COLO668 (cell line): ENCODE measurements around the gene CES2.
"Not testable (repeated sequence)": the region's sequence is repeated elsewhere in the genome, so short reads cannot be mapped to it uniquely, and the experiment has no call there.

Experiments
- DNase-seq: peaks from one replicate; lab custom pipeline; 2025; ENCODE audit not compliant: unreplicated experiment; lab: John Stamatoyannopoulos, UW

Gene CES2

GRCh38 chr16:66952430-66953110, 17.3 kb downstream of the CES2 start:
- DNase-seq: peak; percentile 5

DNA sequence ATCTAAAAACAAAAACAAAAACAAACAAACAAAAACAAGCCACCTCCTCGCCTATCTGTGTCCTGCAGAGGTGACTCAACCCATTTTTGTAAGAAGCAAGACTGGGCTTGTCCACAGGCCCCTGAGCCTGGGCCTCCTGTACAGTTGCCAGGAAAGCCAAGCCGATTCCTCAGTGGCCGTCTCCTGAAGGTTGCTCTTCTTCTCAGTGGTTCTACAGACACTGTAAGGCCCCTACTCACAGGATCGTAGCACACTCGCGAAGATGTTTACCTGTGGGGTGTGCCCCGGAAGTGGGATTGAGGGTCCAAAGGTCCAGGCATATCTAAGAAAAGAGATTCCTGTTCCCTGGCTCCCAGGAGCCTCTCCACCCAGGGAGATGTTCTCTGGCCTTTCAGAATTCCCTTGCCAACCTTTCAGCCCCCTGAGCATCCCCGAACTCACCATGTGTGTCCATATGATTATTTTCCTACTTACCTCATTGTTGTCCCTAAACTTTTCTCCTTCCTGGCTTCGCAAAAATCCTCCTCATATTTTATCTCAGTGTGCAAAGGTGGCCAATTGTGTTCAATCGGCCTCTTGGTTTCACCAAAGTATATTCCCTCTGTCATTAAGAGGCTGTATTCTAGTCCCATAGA, 18.3 kb downstream of the CES2 start:
- DNase-seq: peak; percentile 9

- DNase-seq: peak; percentile 76
These were observed 18.9 kb downstream of the CES2 start for GRCh38 chr16:66954097-66954659.

GRCh38 chr16:66955363-66956153, 20.2 kb downstream of the CES2 start:
- not testable (repeated sequence) for DNase-seq

DNA sequence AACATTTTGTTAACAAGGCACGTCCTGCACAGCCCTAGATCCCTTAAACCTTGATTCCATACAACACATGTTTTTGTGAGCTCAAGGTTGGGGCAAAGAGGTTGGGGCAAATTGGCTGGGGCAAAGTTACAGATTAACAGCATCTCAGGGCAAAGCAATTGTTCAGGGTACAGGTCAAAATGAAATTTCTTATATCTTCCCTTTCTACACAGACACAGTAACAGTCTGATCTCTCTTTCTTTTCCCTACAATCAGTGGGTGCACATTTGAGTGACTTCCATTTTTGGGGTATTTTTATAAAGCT, 20.8 kb downstream of the CES2 start:
- not testable (repeated sequence) for DNase-seq

DNA sequence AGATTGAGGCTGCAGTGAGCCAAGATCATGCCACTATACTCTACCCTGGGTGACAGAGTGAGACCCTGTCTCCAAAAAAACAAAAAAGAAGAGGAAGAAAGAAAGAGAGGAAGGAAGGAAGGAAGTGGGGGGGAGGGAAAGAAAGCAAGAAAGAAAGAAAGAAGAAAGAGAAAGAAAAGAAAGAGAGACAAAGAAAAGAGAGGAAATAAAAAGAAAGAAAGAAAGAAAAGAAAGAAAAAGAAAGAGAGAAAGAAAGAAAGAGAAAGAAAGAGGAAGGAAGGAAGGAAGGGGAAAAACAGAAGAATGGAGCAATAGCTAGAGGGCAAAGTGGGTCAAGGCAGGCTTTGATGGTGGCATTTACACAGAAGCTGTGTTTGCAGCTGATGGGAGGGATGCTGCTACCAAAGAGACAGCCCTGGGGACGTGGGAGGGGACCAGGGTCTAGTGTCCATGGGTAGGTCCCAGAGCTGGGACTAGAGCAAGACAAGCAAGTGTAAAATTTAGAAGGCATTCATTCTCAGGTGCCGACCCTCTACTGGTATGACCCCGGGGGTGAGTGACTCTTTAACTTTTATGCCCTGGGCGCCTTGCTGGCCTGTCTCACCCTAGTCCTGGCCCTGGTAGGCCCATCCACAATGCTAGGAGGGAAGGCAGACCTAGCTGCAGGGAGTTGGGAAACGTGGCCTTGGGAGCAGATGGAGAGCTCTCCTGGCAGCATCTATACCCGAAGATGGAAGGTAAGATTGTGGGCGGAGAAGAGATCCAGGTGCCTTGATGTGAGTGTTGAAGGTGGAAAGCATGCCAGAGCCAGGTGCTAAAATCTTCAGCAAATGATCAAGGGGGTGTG, 23.8 kb downstream of the CES2 start:
- DNase-seq: no peak

DNA sequence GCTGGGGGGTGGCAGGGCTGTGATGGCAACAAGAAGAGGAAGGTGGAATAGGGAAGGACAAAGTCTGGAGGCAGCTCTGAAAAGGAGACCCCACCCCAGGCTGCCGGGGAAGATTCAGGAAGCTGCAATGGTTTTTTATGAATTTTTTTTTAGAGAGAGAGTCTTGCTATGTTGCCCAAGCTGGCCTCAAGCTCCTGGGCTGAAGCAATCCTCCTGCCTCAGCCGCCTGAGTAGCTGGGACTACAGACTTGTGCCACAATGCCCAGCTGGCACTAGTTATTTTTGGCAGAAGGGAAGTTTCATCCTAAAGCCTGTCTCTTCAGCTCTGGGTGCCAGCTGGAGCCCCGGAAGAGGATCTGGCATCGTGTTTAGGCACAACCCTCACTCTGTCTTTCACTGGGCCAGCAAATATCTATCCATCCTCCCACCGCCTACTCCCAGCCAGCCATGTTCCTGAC, 24.4 kb downstream of the CES2 start:
- DNase-seq: no peak

DNA sequence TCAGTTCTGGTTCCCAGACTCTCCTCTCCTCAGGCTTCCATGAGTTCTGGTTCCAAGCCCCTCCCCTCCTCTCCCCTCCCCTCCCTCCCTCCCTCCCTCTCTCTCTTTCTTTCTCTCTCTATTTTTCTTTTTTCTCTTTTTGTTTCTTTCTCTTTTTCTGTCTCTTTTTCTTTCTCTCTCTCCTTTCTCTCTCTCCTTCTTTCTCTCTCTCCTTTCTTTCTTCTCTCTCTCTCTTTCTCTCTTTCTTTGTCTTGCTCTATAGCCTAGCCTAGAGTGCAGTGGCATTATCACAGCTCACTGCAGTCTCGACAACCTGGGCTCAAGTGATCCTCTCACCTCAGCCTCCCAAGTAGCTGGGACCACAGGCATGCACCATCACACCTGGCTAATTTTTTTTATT, 25.0 kb downstream of the CES2 start:
- DNase-seq: no peak

DNA sequence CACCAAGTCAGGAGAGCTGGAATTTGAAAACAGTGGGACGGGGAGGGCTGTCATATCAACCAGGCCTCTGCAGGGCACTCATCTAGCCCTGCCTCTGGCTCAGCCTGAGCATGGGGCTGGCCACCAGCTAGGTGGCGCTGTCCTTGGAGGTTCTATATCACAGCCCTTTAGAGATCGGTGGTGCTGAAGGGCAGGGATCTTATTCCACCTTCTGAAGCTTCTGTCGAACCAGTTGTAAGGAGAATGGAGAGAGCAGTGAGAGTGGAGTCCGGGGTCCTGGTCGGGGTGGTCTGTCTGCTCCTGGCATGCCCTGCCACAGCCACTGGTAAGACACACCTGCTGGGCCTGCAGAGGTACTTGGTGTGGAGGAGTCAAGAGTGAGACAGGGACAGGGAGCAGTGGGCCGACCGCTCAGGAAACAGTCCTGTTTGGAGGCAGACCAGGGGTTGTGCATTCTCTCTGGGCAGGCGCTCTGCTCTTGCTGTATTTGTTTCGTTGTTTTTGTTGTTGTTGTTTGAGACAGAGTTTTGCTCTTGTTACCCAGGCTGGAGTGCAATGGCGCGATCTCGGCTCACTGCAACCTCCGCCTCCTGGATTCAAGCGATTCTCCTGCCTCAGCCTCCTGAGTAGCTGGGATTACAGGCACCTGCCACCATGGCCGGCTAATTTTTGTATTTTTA, 25.9 kb downstream of the CES2 start, which contains the start of gene CES3:
CES3 (plus strand) TSS at position 202 of the 680 bp plus-strand sequence; CDS start at position 244, 42 bp downstream.
- DNase-seq: peak; percentile 83

- DNase-seq: peak; percentile 22
These were observed 26.6 kb downstream of the CES2 start for GRCh38 chr16:66961914-66962313.

- peak; percentile 5 for DNase-seq
These were observed 28.7 kb downstream of the CES2 start for GRCh38 chr16:66964049-66964448.

DNA sequence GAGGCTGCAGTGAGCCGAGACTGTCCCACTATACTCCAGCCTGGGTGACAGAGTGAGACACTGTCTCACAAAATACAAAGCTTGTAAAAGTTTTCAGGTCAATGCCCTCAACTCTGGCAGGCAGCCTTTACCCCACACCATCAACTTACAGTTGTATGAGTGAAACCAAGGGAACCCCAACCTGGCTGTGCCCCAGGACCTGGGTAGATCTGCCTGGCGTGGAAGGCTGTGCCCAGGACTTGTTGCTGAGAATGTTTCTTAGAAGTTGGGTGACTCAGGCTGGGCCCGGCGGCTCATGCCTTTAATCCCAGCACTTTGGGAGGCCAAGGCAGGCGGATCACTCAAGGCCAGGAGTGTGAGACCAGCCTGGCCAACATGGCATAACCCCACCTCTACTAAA, 33.5 kb downstream of the CES2 start:
- DNase-seq: no peak

GRCh38 chr16:66970775-66971720, 35.7 kb downstream of the CES2 start:
- DNase-seq: no peak

DNA sequence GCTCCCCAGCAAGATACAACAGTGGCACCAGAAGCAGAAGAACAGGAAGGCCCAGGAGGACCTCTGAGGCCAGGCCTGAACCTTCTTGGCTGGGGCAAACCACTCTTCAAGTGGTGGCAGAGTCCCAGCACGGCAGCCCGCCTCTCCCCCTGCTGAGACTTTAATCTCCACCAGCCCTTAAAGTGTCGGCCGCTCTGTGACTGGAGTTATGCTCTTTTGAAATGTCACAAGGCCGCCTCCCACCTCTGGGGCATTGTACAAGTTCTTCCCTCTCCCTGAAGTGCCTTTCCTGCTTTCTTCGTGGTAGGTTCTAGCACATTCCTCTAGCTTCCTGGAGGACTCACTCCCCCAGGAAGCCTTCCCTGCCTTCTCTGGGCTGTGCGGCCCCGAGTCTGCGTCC, 37.7 kb downstream of the CES2 start:
- no peak for DNase-seq

DNA sequence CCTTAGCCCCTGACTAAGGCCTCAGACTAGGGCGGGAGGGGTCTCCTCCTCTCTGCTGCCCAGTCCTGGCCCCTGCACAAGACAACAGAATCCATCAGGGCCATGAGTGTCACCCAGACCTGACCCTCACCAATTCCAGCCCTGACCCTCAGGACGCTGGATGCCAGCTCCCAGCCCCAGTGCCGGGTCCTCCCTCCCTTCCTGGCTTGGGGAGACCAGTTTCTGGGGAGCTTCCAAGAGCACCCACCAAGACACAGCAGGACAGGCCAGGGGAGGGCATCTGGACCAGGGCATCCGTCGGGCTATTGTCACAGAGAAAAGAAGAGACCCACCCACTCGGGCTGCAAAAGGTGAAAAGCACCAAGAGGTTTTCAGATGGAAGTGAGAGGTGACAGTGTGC, 38.4 kb downstream of the CES2 start:
- DNase-seq: no peak

DNA sequence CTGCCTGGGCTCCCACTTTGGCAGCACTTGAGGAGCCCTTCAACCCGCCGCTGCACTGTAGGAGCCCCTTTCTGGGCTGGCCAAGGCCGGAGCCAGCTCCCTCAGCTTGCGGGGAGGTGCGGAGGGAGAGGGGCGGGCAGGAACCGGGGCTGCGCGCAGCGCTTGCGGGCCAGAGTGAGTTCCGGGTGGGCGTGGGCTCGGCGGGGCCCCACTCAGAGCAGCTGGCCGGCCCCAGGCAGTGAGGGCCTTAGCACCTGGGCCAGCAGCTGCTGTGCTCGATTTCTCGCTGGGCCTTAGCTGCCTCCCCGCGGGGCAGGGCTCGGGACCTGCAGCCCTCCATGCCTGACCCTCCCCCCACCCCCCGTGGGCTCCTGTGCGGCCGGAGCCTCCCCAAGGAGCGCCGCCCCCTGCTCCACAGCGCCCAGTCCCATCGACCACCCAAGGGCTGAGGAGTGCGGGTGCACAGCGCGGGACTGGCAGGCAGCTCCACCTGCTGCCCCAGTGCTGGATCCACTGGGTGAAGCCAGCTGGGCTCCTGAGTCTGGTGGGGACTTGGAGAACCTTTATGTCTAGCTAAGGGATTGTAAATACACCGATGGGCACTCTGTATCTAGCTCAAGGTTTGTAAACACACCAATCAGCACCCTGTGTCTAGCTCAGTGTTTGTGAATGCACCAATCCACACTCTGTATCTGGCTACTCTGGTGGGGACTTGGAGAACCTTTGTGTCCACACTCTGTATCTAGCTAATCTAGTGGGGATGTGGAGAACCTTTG, 39.0 kb downstream of the CES2 start:
- DNase-seq: not testable (repeated sequence)

GRCh38 chr16:66974932-66975246, 39.6 kb downstream of the CES2 start:
- peak; percentile 11 for DNase-seq

DNA sequence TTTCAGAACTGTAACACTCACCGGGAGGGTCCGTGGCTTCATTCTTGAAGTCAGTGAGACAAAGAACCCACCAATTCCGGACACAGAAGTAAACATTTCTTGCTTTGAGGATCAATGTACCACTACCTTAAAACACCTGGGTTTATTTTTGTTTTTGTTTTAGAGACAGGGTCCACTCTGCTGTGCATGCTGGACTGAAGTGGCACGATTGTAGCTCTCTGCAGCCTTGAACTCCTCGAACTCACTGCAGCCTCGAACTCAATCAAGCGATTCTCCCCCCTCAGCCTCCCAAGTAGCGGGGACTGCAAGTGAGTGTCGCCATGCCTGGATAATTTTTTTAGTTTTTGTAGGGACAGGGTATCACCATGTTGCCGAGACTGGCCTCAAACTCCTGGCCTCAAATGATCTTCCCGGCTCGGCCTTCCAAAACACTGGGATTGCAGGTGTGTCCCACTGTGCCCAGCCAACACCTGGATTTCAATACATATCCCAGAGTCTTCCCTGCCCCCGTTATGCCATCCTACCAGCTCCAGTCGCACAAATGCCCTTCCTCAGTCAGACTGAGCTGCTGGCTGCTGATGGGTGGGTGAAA, 40.1 kb downstream of the CES2 start:
- no peak for DNase-seq
